Measurements from ENCODE around the gene PSMA4.

- peak; percentile 53; the same call in 1 of the 2 replicates for TF ChIP-seq MAX (IDR thresholded peaks at IDR 0.05; ENCODE audit: low read depth)
- TF ChIP-seq, protein P1, sequence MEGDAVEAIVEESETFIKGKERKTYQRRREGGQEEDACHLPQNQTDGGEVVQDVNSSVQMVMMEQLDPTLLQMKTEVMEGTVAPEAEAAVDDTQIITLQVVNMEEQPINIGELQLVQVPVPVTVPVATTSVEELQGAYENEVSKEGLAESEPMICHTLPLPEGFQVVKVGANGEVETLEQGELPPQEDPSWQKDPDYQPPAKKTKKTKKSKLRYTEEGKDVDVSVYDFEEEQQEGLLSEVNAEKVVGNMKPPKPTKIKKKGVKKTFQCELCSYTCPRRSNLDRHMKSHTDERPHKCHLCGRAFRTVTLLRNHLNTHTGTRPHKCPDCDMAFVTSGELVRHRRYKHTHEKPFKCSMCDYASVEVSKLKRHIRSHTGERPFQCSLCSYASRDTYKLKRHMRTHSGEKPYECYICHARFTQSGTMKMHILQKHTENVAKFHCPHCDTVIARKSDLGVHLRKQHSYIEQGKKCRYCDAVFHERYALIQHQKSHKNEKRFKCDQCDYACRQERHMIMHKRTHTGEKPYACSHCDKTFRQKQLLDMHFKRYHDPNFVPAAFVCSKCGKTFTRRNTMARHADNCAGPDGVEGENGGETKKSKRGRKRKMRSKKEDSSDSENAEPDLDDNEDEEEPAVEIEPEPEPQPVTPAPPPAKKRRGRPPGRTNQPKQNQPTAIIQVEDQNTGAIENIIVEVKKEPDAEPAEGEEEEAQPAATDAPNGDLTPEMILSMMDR (IDR thresholded peaks at IDR 0.05), result no peak
- no peak for TF ChIP-seq USF2 (IDR thresholded peaks at IDR 0.05; ENCODE audit: borderline replicate concordance, low read depth, low read length)
- peak; percentile 94 for TF ChIP-seq MXI1 (IDR thresholded peaks at IDR 0.05; ENCODE audit: low read depth, low read length)
- TF ChIP-seq YY1 (IDR thresholded peaks at IDR 0.05; ENCODE audit: low read depth), result 0 out of 2 replicates have a peak, but pooled peaks have one; percentile 31
- no peak for TF ChIP-seq SMC3 (IDR thresholded peaks at IDR 0.05; ENCODE audit: low read depth, low read length)
- no peak for TF ChIP-seq RFX5 (IDR thresholded peaks at IDR 0.05; ENCODE audit: low read length)
- TF ChIP-seq EP300 (IDR thresholded peaks at IDR 0.05; ENCODE audit: borderline replicate concordance in 1 of 2, low read depth in 1 of 2, low read length in 1 of 2), result peak in 1 of 2 experiments; percentile 65; a peak in 1 of 4 replicates
- peak; percentile 73 for TF ChIP-seq POLR2AphosphoS5 (IDR thresholded peaks at IDR 0.05; ENCODE audit: low read depth, low read length)
- TF ChIP-seq TAF1 (IDR thresholded peaks at IDR 0.05; ENCODE audit: borderline replicate concordance, low read depth, low read length), result peak; percentile 90
- TF ChIP-seq RAD21 (IDR thresholded peaks at IDR 0.05; ENCODE audit: low read length), result no peak
- TF ChIP-seq NFIC (IDR thresholded peaks at IDR 0.05; ENCODE audit: borderline replicate concordance), result no peak
- TF ChIP-seq FOXJ3 (CRISPR knock-in tag; IDR thresholded peaks at IDR 0.05), result no peak
Measured at GRCh38 chr15:78565097-78565950, 25.1 kb downstream of the PSMA4 start, which contains the start of gene CHRNA5.

All from SK-N-SH (cell line).